ENCODE results near the gene TTLL11.

DNA sequence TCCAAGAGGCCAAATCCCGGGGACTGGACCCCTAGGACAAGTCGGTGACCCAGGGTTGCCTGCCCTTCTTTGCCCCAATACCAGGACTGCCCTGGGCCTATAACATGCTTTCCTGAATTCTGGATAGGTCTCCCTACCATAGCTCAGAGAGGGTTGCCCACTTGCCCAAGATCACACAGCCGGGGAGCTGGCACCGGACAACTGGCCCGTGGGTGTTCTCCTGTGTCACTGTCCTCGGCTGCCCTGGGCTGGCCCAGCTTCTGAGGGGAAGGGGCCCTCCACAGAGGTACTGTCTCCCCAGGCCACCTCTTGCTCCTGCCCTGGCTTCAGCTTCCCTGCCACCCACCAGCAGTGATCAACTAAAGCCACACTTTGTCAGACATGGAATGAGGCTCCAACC, 28.8 kb upstream of the TTLL11 start:
- TF ChIP-seq POLR2A (IDR thresholded peaks at IDR 0.05) = no peak
- TF ChIP-seq, protein P1, sequence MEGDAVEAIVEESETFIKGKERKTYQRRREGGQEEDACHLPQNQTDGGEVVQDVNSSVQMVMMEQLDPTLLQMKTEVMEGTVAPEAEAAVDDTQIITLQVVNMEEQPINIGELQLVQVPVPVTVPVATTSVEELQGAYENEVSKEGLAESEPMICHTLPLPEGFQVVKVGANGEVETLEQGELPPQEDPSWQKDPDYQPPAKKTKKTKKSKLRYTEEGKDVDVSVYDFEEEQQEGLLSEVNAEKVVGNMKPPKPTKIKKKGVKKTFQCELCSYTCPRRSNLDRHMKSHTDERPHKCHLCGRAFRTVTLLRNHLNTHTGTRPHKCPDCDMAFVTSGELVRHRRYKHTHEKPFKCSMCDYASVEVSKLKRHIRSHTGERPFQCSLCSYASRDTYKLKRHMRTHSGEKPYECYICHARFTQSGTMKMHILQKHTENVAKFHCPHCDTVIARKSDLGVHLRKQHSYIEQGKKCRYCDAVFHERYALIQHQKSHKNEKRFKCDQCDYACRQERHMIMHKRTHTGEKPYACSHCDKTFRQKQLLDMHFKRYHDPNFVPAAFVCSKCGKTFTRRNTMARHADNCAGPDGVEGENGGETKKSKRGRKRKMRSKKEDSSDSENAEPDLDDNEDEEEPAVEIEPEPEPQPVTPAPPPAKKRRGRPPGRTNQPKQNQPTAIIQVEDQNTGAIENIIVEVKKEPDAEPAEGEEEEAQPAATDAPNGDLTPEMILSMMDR (IDR thresholded peaks at IDR 0.05) = no peak
